Ovary (tissue), 10 donors: ENCODE measurements around the gene RAC3. TPM values are rescaled to one million over a fixed set of nuclear protein-coding genes. Genes with fewer than 3 reads are reported as not detected.
A peak's percentile ranks its signal among the peaks of the same experiment; 100 is the strongest.

Experiments
- DNase-seq, 5 donors: peaks; one replicate each; pipeline ENCODE4 v3.0.0-alpha.2; 2019 to 2020
- H3K27ac ChIP-seq, 2 donors: fragments of 200-600 bp; one replicate each; pipeline versions ENCODE4 v1.5.1 to v1.8.0; 2019 to 2022
- H3K27me3 ChIP-seq: fragments of 200-600 bp; one replicate; pipeline ENCODE4 v1.8.0; 2022
- H3K36me3 ChIP-seq: fragments of 200-600 bp; sonication (generic); one replicate; pipeline ENCODE4 v1.5.1; 2019
- H3K4me1 ChIP-seq: one replicate; pipeline ENCODE4 v1.8.1; 2013; ENCODE audit warnings: mild to moderate bottlenecking, moderate library complexity; ENCODE audit not compliant: insufficient read depth
- H3K4me3 ChIP-seq: fragments of 200-600 bp; sonication (generic); one replicate; pipeline ENCODE4 v1.5.1; 2017
- H3K9me3 ChIP-seq, 2 donors: fragments of 200-600 bp in 1 of 2; sonication (generic) in 1 of 2; one replicate each; pipeline versions ENCODE4 v1.5.1 to v1.8.1; 2013 to 2019; ENCODE audit warnings: mild to moderate bottlenecking in 1 of 2, moderate library complexity in 1 of 2
- CTCF ChIP-seq, 3 donors: fragments of 450-650 bp in 2 of 3; fragments of 200-600 bp in 1 of 3; IDR thresholded peaks; one replicate each; pipeline versions ENCODE4 v1.5.1 to v1.8.0; 2016 to 2022; ENCODE audit warnings: antibody characterized with exemption in 3 of 3, mild to moderate bottlenecking in 1 of 3
- EP300 ChIP-seq: sonication (generic); formaldehyde crosslinking; IDR thresholded peaks from one replicate; pipeline ENCODE4 v1.6.1; 2017; ENCODE audit warnings: antibody characterized with exemption
- POLR2A ChIP-seq: fragments of 450-650 bp; IDR thresholded peaks from one replicate; pipeline ENCODE4 v1.6.1; 2017; ENCODE audit warnings: antibody characterized with exemption, mild to moderate bottlenecking, moderate library complexity
- WGBS, 3 donors: extraction: QIAGEN DNeasy Blood & Tissue Kit in 1 of 3; methylation state at CpG; one replicate each; pipeline versions ENCODE4 v1.1.5 to v1.1.7; 2013 to 2017; 5-methylcytosine and 5-hydroxymethylcytosine counted together
- intact Hi-C, 4 donors: fragments of 100-400 bp; cut with DNase I; formaldehyde crosslinking; loops; one replicate each; pipeline versions ENCODE4 v1.11.0 to v1.15.1; 2022 to 2023
- long read RNA-seq, 3 donors: library from polyadenylated mRNA in 2 of 3; unstranded in 2 of 3; transcript quantifications; one replicate each; pipeline ENCODE4 v2.0.0 and lab custom pipeline, GENCODE V29; 2021 to 2026
- polyA plus RNA-seq, 2 donors: library from polyadenylated mRNA; stranded (reverse); fragments of 200-250 nt in 1 of 2; fragments of 350-450 nt in 1 of 2; fragmentation: Illumina TruSeq in 1 of 2; extraction: RNeasy Lipid Tissue Mini Kit (QIAGEN cat#74804) in 1 of 2; gene quantifications; one replicate each; pipeline ENCODE4 v1.2.3, GENCODE V29; 2013 to 2014
- total RNA-seq, 7 donors: library from RNA; depleted of rRNA in 2 of 7; stranded (reverse); fragments of >200 nt in 2 of 7; fragmentation: NEBNext Ultra II Directional in 3 of 7; extraction: Animal tissue kit (Norgen Biotek cat#: 25700) in 3 of 7; gene quantifications; one replicate each; pipeline versions ENCODE4 v1.1.0 to v1.2.4, GENCODE V29; 2016 to 2023
- donor health status: DM: no; HTN: no; CAD: no; lungs with moderate emphysema.
- donor health status: DM: no; HTN: no; CAD: no.
- donor health status: Bipolar disorder and iron deficiency.
- donor health status: DM: yes; HTN: yes; CAD: no.
- donor health status: DM: no; HTN: no; CAD: no.
- donor health status: DM: yes; HTN: yes; CAD: no.

Gene RAC3
- 1 to 10 TPM; 1.2 to 7.8 (median 3.3) TPM for total RNA-seq
- 1 to 10 TPM in 1 of 2 donors, under 1 TPM in 1; 0.40 to 5.8 TPM for polyA plus RNA-seq
- long read RNA-seq, donor 1 = 0 reads
- long read RNA-seq, donor 2, transcript RAC3-201 (6 exons, 1,090 nt) = major isoform, 17 of 23 reads
- long read RNA-seq, donor 2, transcript RAC3-202 (5 exons, 831 nt) = minor isoform, 6 of 23 reads
- long read RNA-seq, donor 2, partial matches to known transcripts = 0 of 23 reads
- long read RNA-seq, donor 2, other reads (novel, unspliced or antisense) = 0 of 23 reads
- long read RNA-seq, donor 3, partial matches to known transcripts = 0 of 1 reads
- long read RNA-seq, donor 3, other reads (novel, unspliced or antisense) = 1 of 1 reads

DNA sequence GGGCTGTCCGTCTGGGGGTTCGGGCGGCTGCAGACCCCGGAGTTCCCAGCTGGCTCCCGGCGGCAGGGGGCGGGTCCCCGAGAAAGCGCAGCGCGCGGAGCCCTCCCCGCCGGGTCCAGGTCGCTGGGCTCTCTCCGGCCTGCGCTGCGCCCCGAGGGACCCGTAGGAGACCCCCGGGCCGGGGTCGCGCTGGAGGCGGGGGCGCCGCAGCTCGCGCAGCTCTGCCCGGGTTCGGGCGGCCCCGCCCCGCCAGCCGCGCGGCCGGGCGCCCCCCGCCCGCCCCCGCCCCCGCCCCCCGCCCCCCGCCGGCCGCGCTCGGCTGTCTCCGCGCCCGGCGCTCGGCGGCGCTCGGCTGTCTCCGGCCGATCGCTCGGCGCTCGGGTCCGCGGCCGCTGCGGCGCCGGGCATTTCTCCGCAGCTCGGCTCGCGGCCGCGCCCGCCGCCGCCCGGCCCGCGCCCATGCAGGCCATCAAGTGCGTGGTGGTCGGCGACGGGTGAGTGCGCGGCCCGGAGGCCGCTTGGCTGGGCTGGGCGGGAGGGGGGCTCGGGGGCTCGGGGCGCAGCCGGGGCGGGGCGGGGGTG is at the start of gene RAC3:
Gene RAC3, plus strand, starts transcription at position 376 of the 582 bp plus-strand sequence. Its CDS starts 84 bp downstream, at position 460.
- TF ChIP-seq EP300 (no peak), CTCF (IDR thresholded peaks at IDR 0.05) (no peak), POLR2A (no peak)
- H3K4me3 ChIP-seq = peak within 1 kb of the TSS; percentile 45
- DNase-seq = no peak
- H3K4me1 ChIP-seq = peaks cover 7% of the 10 kb centered on the region
- no peaks in the 10 kb centered on the region for H3K27me3 ChIP-seq
- H3K27ac ChIP-seq = peak within 1 kb of the TSS in 1 of 2 donors; percentile 23
- no peaks in the 10 kb centered on the region for H3K9me3 ChIP-seq
- H3K36me3 ChIP-seq = no peaks in the 10 kb centered on the region
- intact Hi-C loops = loop anchor here (2.0 to 5.0 kb wide), 4 partner anchors 121 to 126 kb away; no protein-coding TSS in a partner anchor
- WGBS, 3 donors = 0% methylated on average over 20 to 93 of the region's 96 CpGs; no CpG with 5 or more reads in 1 of the 3 donors

DNA sequence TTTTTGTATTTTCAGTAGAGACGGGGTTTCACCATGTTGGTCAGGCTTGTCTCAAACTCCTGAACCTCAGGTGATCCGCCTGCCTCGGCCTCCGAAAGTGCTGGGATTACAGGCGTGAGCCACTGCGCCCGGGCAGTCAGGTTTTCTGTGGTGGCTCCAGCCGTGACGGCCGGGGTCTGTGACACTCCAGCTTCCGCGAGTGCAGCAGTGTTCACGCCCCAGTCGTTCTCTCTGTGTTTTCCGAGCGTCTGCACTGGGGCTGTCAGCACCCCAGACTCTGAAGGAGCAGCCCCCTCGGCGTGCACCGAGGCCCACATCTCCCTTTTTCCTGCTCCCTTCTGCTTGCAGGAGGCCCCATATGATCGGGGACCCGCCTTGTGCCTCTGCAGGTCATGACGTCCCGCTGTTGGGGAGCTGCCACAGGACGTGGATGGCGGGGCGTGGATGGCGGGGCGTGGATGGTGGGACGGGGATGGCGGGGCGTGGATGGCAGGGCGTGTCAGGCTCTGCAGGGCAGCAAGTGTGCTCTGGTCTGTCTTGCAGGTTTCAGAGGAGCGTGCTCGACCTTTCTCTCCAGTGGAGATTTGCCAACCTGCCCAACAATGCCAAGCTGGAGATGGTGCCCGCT is 48.4 kb upstream of the RAC3 start:
- intact Hi-C loops = no loop called here
- no peak overlapping the region for H3K27ac ChIP-seq
- H3K27me3 ChIP-seq = no peaks in the 10 kb centered on the region
- no peak for TF ChIP-seq EP300
- no peak for TF ChIP-seq CTCF (IDR thresholded peaks at IDR 0.05)
- no peak for TF ChIP-seq POLR2A
- no peaks in the 10 kb centered on the region for H3K9me3 ChIP-seq
- 94 to 95% (median 95%) methylated on average over 35 of the region's 35 CpGs for WGBS, 3 donors
- no peak for DNase-seq
- H3K36me3 ChIP-seq = no peaks in the 10 kb centered on the region
- peaks cover 4% of the 10 kb centered on the region for H3K4me1 ChIP-seq
- no peak overlapping the region for H3K4me3 ChIP-seq

DNA sequence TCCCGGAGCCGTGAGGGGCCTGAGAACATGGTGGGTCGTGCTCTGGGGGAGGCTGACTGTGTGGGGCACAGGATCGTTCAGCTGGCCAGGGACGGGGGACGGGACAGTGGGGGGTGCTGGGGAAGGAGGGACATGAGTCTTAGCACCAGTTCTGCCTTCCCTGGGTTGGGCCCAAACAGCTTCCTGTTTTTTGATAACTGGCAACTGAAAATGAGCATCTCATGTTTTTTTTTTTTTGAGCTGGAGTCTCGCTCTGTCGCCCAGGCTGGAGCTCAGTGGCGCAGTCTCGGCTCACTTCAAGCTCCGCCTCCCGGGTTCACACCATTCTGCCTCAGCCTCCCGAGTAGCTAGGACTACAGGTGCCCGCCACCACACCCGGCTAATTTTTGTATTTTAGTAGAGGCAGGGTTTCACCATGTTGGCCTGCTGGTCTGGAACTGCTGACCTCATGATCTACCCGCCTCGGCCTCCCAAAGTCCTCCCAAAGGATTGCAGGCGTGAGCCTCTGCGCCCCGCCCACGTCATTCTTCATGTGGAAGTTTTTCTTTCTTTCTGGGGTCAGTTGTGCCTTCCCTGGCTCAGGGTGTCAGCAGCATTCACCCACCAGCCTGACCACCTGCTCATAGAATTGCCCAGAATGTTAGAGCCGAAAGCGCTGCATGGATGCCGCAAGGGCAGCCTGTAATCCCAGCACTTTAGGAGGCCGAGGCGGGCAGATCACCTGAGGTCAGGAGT is 47.7 kb upstream of the RAC3 start:
- Histone ChIP-seq H3K27me3 (no peaks in the 10 kb centered on the region), H3K9me3 (no peaks in the 10 kb centered on the region), H3K36me3 (no peaks in the 10 kb centered on the region), H3K27ac (no peak overlapping the region), H3K4me1 (no peaks in the 10 kb centered on the region), H3K4me3 (no peak overlapping the region)
- intact Hi-C loops = no loop called here
- WGBS, 3 donors = 92 to 94% (median 94%) methylated on average over 26 of the region's 26 CpGs
- DNase-seq = no peak
- TF ChIP-seq EP300 = no peak
- no peak for TF ChIP-seq CTCF (IDR thresholded peaks at IDR 0.05)
- no peak for TF ChIP-seq POLR2A

- no peaks in the 10 kb centered on the region for H3K9me3 ChIP-seq
- no peak overlapping the region for H3K27ac ChIP-seq
- WGBS, 3 donors = 81 to 87% (median 84%) methylated on average over 21 of the region's 21 CpGs
- H3K36me3 ChIP-seq = no peaks in the 10 kb centered on the region
- H3K4me1 ChIP-seq = no peaks in the 10 kb centered on the region
- intact Hi-C loops = no loop called here
- DNase-seq = no peak
- H3K27me3 ChIP-seq = no peaks in the 10 kb centered on the region
- H3K4me3 ChIP-seq = no peak overlapping the region
- TF ChIP-seq CTCF (IDR thresholded peaks at IDR 0.05) (no peak), EP300 (no peak), POLR2A (no peak)
Measured at GRCh38 chr17:81984773-81985410, 46.6 kb upstream of the RAC3 start.
